Left ventricle myocardium inferior (tissue), 1 donor: Measurements from ENCODE around the gene GABRB2. TPM values are rescaled to one million over a fixed set of nuclear protein-coding genes. Genes with fewer than 3 reads are reported as not detected.
"Not testable (repeated sequence)": the region's sequence is repeated elsewhere in the genome, so short reads cannot be mapped to it uniquely, and the experiment has no call there.

Experiments used
- DNase-seq: peaks from one replicate; pipeline ENCODE4 v3.0.0-alpha.2; 2020
- H3K27ac ChIP-seq: fragments of 200-600 bp; replicated peaks from 2 replicates; pipeline ENCODE4 v1.8.0; 2021
- H3K27me3 ChIP-seq: fragments of 200-600 bp; 2 replicates; pipeline ENCODE4 v1.8.0; 2021; ENCODE audit warnings: low read depth
- H3K36me3 ChIP-seq: fragments of 200-600 bp; 2 replicates; pipeline ENCODE4 v1.8.0; 2021
- H3K4me1 ChIP-seq: fragments of 200-600 bp; 2 replicates; pipeline ENCODE4 v1.8.0; 2021
- H3K4me3 ChIP-seq: fragments of 200-600 bp; 2 replicates; pipeline ENCODE4 v1.8.0; 2021; ENCODE audit warnings: mild to moderate bottlenecking, moderate library complexity
- H3K9me3 ChIP-seq: fragments of 200-600 bp; replicated peaks from 2 replicates; pipeline ENCODE4 v1.8.0; 2021
- intact Hi-C: fragments of 100-400 bp; cut with micrococcal nuclease; formaldehyde crosslinking; loops from one replicate; pipeline ENCODE4 v1.11.0; 2022
- total RNA-seq: library from RNA; stranded (reverse); fragmentation: NEBNext Ultra II Directional; extraction: Animal tissue kit (Norgen Biotek cat#: 25700); gene quantifications from one replicate; pipeline ENCODE4 v1.2.1, GENCODE V29; 2021
- TF ChIP-seq, protein P1 (sequence below): fragments of 200-600 bp; IDR thresholded peaks from 2 replicates; pipeline ENCODE4 v1.8.0; 2021; ENCODE audit warnings: antibody characterized with exemption, mild to moderate bottlenecking, borderline replicate concordance
- donor health status: DM: no; HTN: yes; CAD: no; lungs with severe emphysema.

Gene GABRB2
- total RNA-seq, 1 donor from 2014 or later, result 0.11 TPM

DNA sequence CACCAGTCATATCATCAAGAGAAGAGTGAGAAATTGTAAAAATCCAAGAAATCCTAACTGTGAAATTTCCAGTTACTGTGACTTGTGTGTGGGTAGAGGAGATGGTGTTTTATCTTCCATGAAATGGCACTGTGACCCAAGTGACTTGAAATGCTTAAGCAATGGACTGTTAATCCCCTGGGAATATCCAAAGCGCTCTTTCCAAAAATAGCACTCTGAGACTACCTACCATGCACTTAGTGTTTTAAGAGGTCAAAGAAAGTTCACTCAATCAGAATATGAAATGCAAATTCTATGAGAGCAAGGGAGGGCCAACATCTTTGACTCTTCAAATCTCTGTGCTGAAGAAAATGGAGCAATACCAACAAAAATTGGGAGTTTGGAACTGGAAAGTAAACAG lies 244.0 kb downstream of the GABRB2 start:
- Histone ChIP-seq H3K9me3 (peaks cover 10% of the 10 kb centered on the region), H3K4me3 (no peak overlapping the region), H3K36me3 (no peaks in the 10 kb centered on the region), H3K27me3 (no peaks in the 10 kb centered on the region), H3K27ac (no peak overlapping the region), H3K4me1 (no peaks in the 10 kb centered on the region)
- intact Hi-C loops, result no loop called here
- no peak for DNase-seq
- TF ChIP-seq, protein P1, sequence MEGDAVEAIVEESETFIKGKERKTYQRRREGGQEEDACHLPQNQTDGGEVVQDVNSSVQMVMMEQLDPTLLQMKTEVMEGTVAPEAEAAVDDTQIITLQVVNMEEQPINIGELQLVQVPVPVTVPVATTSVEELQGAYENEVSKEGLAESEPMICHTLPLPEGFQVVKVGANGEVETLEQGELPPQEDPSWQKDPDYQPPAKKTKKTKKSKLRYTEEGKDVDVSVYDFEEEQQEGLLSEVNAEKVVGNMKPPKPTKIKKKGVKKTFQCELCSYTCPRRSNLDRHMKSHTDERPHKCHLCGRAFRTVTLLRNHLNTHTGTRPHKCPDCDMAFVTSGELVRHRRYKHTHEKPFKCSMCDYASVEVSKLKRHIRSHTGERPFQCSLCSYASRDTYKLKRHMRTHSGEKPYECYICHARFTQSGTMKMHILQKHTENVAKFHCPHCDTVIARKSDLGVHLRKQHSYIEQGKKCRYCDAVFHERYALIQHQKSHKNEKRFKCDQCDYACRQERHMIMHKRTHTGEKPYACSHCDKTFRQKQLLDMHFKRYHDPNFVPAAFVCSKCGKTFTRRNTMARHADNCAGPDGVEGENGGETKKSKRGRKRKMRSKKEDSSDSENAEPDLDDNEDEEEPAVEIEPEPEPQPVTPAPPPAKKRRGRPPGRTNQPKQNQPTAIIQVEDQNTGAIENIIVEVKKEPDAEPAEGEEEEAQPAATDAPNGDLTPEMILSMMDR, result no peak

DNA sequence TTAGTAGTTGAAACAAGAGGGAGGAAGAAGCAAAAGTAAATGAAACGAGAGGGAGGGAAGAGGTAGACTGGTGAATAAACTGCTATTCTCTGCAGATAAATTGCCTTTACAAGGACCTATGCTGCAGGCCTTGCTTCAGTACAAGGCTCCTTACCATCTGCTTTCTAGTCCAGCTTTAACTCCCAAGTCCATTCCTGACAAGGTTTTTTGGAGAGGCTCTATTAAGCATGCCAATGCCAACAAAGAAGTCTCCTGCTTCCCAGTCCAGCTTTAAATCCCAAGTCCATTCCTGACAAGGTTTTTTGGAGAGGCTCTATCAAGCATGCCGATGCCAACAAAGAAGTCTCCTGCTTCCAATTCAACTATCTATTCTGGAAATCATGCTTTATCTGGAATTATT lies 244.9 kb downstream of the GABRB2 start:
- intact Hi-C loops, result no loop called here

DNA sequence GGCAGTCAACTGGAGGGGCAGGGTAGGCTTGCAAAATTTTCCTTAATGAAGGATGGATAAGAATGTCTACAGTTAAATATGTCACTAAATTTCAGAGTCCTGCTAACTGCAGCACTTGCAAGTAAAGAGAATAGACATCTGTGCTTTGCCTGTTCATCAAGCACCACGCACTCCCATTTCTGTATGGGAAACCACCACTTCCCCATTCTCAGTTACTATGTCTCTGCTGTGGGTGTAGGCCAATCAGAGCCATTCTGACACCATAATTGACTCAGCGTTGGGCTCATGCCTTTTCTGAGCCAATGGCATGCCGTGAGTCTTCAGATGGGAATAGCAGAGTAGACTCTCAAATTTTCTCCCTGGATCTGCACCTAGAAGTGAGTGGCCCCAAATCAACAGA lies 247.5 kb downstream of the GABRB2 start:
- Histone ChIP-seq H3K27me3 (no peaks in the 10 kb centered on the region), H3K4me3 (no peak overlapping the region), H3K27ac (no peak overlapping the region), H3K4me1 (no peaks in the 10 kb centered on the region), H3K9me3 (peaks cover 20% of the 10 kb centered on the region), H3K36me3 (no peaks in the 10 kb centered on the region)
- TF ChIP-seq, protein P1, result no peak
- no peak for DNase-seq
- intact Hi-C loops, result no loop called here

More for the DNA sequence above, 244.9 kb downstream of the GABRB2 start:
- Histone ChIP-seq H3K4me1 (no peaks in the 10 kb centered on the region), H3K36me3 (no peaks in the 10 kb centered on the region), H3K9me3 (peaks cover 18% of the 10 kb centered on the region), H3K27me3 (no peaks in the 10 kb centered on the region), H3K4me3 (no peak overlapping the region), H3K27ac (no peak overlapping the region)
- DNase-seq, result no peak
- TF ChIP-seq, protein P1, result no peak

DNA sequence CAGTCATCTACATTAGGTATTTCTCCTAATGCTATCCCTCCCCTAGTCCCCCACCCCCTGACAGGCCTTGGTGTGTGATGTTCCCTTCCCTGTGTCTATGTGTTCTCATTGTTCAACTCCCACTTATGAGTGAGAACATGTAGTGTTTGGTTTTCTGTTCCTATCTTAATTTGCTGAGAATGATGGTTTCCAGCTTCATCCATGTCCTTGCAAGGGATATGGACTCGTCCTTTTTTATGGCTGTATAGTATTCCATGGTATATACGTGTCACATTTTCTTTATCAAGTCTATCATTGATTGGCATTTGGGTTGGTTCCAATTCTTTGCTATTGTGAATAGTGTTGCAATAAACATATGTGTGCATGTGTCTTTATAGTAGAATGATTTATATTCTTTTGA lies 249.1 kb downstream of the GABRB2 start:
- H3K27me3 ChIP-seq, intact Hi-C loops, H3K4me3 ChIP-seq, H3K36me3 ChIP-seq, H3K27ac ChIP-seq, DNase-seq, H3K4me1 ChIP-seq: not testable (repeated sequence)
- H3K9me3 ChIP-seq, result peaks cover 20% of the 10 kb centered on the region

DNA sequence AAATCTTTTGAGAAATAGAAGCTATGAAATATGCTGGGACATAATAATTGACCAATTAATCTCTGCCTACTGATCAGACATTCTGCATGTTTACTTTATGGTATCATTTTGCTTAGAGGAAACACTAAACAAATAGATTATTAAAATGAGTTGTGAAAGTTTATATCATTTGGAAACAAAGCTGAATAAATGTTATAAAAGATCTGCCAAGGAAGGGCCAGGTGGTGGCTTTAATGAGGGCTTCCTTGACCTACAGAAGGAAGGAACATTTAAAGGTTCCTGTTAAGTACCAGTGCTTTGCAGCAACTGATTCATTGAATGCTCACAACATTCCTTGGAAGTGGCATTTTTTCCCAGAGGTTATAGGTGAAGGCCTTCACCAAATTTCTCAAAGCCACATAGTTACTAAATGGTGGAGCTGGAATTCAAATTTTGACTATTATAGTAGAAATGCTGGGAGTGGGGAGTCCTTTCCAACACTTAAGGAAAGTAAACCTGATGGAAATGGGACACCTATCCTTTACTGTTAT lies 250.7 kb downstream of the GABRB2 start:
- H3K4me1 ChIP-seq, result no peaks in the 10 kb centered on the region
- no peak for DNase-seq
- no peaks in the 10 kb centered on the region for H3K27me3 ChIP-seq
- intact Hi-C loops, result no loop called here
- TF ChIP-seq, protein P1, result no peak
- no peak overlapping the region for H3K27ac ChIP-seq
- no peak overlapping the region for H3K4me3 ChIP-seq
- no peaks in the 10 kb centered on the region for H3K36me3 ChIP-seq
- H3K9me3 ChIP-seq, result peaks cover 20% of the 10 kb centered on the region

DNA sequence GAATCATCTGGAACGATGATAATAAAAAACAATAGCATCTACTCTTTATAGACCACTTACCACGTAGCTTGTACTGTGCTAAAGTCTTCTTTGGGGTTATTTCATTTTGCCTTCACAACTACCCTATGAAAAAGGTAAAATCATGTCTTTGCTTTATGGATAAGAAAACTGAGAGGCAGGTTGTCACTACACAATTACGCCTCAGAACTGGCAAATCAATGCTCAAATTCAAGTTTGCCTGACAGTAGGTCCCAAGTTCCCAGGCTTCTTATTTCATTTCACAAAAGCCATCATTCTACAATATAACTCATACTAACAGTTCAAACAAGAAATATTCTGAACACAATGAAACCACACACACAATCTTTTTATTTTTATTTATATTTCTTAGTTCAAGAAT lies 258.5 kb downstream of the GABRB2 start:
- H3K27me3 ChIP-seq, result no peaks in the 10 kb centered on the region
- H3K9me3 ChIP-seq, result no peaks in the 10 kb centered on the region
- TF ChIP-seq, protein P1, result no peak
- no peaks in the 10 kb centered on the region for H3K36me3 ChIP-seq
- DNase-seq, result no peak
- H3K4me3 ChIP-seq, result no peak overlapping the region
- no peak overlapping the region for H3K27ac ChIP-seq
- H3K4me1 ChIP-seq, result no peaks in the 10 kb centered on the region
- intact Hi-C loops, result no loop called here
